HepG2 (cell line): ENCODE results near the gene ADGRF1. TPM values are rescaled to one million over a fixed set of nuclear protein-coding genes. Genes with fewer than 3 reads are reported as not detected.

Experiments
- MAF1 ChIP-seq: sonication (generic); formaldehyde crosslinking; IDR thresholded peaks from 2 replicates; pipeline ENCODE4 v1.5.0; 2020; ENCODE audit warnings: missing genetic modification reagents, borderline replicate concordance
- MATR3 ChIP-seq: sonication (generic); formaldehyde crosslinking; IDR thresholded peaks from 2 replicates; pipeline ENCODE4 v1.4.0; 2020; ENCODE audit warnings: missing genetic modification reagents
- ZFX ChIP-seq: sonication (generic); formaldehyde crosslinking; IDR thresholded peaks from 2 replicates; pipeline ENCODE4 v1.4.0; 2020; ENCODE audit warnings: mild to moderate bottlenecking, low read depth, missing genetic modification reagents, moderate library complexity
- ZNF20 ChIP-seq: sonication (generic); formaldehyde crosslinking; IDR thresholded peaks from 2 replicates; pipeline ENCODE4 v1.4.0; 2020; ENCODE audit warnings: mild to moderate bottlenecking, moderate library complexity, missing genetic modification reagents
- ZNF547 ChIP-seq: sonication (generic); formaldehyde crosslinking; IDR thresholded peaks from 2 replicates; pipeline ENCODE4 v1.5.1; 2020; ENCODE audit warnings: mild to moderate bottlenecking, missing genetic modification reagents
- ZNF816 ChIP-seq: sonication (generic); formaldehyde crosslinking; IDR thresholded peaks from 2 replicates; pipeline ENCODE4 v1.8.0; 2022; ENCODE audit warnings: missing genetic modification reagents, mild to moderate bottlenecking, borderline replicate concordance
- polyA plus RNA-seq, 8 experiments: library from polyadenylated mRNA; depleted of rRNA in 3 of 8; stranded (reverse) in 7 of 8; unstranded in 1 of 8; fragments of >200 nt; fragmentation: Illumina TruSeq in 4 of 8; extraction: Trizol in 4 of 8; gene quantifications; 2 replicates each; pipeline versions ENCODE4 v1.2.1 to v1.2.3, GENCODE V29; 2011 to 2016; ENCODE audit warnings: low read depth in 4 of 8, missing spikeins in 1 of 8, mixed read lengths in 1 of 8; ENCODE audit not compliant: insufficient read depth in 1 of 8
- total RNA-seq, 5 experiments: library from RNA; depleted of rRNA; stranded (reverse); fragments of >200 nt; fragmentation: Illumina TruSeq; extraction: Trizol; gene quantifications; 2 replicates each; pipeline ENCODE4 v1.2.3, GENCODE V29; 2016; ENCODE audit warnings: low read depth in 1 of 5
- TF ChIP-seq, protein P1 (sequence below): IDR thresholded peaks from 2 replicates; pipeline ENCODE4 v1.6.1; 2018; ENCODE audit warnings: missing genetic modification reagents
- TF ChIP-seq, protein P2 (sequence below): sonication (generic); formaldehyde crosslinking; IDR thresholded peaks from 2 replicates; pipeline ENCODE4 v1.5.0; 2020; ENCODE audit warnings: missing genetic modification reagents
- TF ChIP-seq, protein P3 (sequence below): sonication (generic); formaldehyde crosslinking; IDR thresholded peaks from 2 replicates; pipeline ENCODE4 v1.8.0; 2022; ENCODE audit warnings: mild to moderate bottlenecking, missing genetic modification reagents, moderate library complexity

ADGRF1 gene
- total and polyA plus RNA-seq, 2 of the 13 experiments (the other 11 are each of a cell fraction or from before 2014, with no cell fraction given), result not detected

DNA sequence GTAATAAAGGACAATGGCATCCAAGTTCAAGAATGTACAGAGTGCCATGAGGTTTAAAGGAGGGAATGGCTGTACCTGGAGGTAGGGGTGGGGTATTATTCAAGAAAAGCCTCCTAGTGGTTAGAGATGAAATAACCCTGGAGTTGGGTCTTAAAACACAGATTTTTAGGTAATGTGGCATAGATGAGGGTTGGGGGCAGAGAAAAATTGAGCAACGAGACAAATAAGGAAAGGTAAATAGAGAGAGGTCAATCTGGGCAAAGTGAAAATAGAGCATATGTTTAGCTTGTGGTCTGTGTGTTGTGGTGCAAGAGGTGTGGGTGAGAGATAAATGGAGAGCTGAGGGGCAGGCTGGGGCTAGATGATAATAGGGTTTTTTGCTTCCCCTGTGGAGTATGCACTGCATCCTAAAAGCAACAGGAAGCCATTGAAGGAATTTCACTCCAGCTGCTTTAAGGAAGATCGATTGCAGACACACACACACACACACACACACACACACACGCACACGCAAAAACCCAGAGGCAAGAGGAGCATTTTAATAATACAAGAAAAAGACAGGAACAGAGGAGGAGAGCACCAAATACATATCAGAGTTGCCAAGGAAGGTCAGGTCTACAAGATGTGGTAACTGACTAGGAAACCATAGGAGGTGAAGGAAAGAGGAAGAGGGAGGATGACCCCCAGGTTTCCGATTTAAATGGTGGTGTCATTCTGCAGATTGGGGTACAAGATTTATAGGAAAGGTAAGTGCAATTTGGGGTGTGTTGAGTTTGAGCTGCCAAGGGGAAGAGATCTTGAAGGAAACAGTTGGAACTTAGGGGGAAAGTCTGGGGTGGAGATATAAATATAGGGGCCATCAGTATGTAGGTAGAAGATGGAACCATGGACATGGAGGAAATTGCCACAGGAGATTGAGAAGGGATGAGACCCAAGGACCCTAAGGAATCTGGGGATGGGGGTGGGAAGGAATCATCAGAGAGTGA is 31.3 kb upstream of the ADGRF1 start (continued):
- TF ChIP-seq, protein P1, sequence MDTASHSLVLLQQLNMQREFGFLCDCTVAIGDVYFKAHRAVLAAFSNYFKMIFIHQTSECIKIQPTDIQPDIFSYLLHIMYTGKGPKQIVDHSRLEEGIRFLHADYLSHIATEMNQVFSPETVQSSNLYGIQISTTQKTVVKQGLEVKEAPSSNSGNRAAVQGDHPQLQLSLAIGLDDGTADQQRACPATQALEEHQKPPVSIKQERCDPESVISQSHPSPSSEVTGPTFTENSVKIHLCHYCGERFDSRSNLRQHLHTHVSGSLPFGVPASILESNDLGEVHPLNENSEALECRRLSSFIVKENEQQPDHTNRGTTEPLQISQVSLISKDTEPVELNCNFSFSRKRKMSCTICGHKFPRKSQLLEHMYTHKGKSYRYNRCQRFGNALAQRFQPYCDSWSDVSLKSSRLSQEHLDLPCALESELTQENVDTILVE (CRISPR knock-in tag), result peak; percentile 97
- peak; percentile 30; the same call in 1 of the 2 replicates for TF ChIP-seq ZFX (CRISPR knock-in tag)
- TF ChIP-seq MAF1 (CRISPR knock-in tag), result no peak; the same call in none of the 2 replicates
- 0 out of 2 replicates have a peak, but pooled peaks have one; percentile 41 for TF ChIP-seq ZNF20 (CRISPR knock-in tag)
- TF ChIP-seq ZNF547 (CRISPR knock-in tag), result no peak; the same call in 1 of the 2 replicates
- TF ChIP-seq MATR3 (CRISPR knock-in tag), result no peak
- TF ChIP-seq, protein P2, sequence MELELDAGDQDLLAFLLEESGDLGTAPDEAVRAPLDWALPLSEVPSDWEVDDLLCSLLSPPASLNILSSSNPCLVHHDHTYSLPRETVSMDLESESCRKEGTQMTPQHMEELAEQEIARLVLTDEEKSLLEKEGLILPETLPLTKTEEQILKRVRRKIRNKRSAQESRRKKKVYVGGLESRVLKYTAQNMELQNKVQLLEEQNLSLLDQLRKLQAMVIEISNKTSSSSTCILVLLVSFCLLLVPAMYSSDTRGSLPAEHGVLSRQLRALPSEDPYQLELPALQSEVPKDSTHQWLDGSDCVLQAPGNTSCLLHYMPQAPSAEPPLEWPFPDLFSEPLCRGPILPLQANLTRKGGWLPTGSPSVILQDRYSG (CRISPR knock-in tag), result no peak
- TF ChIP-seq, protein P3, sequence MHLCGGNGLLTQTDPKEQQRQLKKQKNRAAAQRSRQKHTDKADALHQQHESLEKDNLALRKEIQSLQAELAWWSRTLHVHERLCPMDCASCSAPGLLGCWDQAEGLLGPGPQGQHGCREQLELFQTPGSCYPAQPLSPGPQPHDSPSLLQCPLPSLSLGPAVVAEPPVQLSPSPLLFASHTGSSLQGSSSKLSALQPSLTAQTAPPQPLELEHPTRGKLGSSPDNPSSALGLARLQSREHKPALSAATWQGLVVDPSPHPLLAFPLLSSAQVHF (CRISPR knock-in tag), result no peak
- no peak; the same call in 1 of the 2 replicates for TF ChIP-seq ZNF816 (CRISPR knock-in tag)
- TF ChIP-seq, all 625 proteins: peak for 342
